Measurements from ENCODE around the gene TMEM86A.

GRCh38 chr11:18713646-18714442 is 15.3 kb downstream of the TMEM86A start:
- TF ChIP-seq CTCF (conservative IDR thresholded peaks at IDR 0.05) (no peak), ZFX (IDR thresholded peaks at IDR 0.05) (no peak)

Data from C4-2B (cell line).